Hematopoietic multipotent progenitor cell treated with erythropoietin and hydrocortisone succinate and interleukin-3 and kit ligand, for 4 days (in vitro differentiated cells): ENCODE data around the gene AATF.

ENCODE experiments used
- DNase-seq: peaks from one replicate; pipeline ENCODE4 v3.0.0-alpha.2; 2015

The AATF gene

GRCh38 chr17:36948717-36949460, at the start of gene AATF:
Gene AATF (plus strand): TSS chr17:36948954. CDS start chr17:36949126, 172 bp downstream.
- DNase-seq = peak; percentile 98

- no peak for DNase-seq
Observed at GRCh38 chr17:36899250-36900159, 49.2 kb upstream of the AATF start.

GRCh38 chr17:36900160-36900512, 48.6 kb upstream of the AATF start:
- DNase-seq = no peak

- DNase-seq = no peak
Observed at GRCh38 chr17:36901506-36901905, 47.2 kb upstream of the AATF start.

GRCh38 chr17:36907407-36907806, 41.3 kb upstream of the AATF start:
- no peak for DNase-seq

GRCh38 chr17:36910513-36910912, 38.2 kb upstream of the AATF start:
- DNase-seq = no peak

- DNase-seq = no peak
Observed at GRCh38 chr17:36911001-36911400, 37.8 kb upstream of the AATF start.

- DNase-seq = no peak
Observed at GRCh38 chr17:36913132-36913531, 35.6 kb upstream of the AATF start.

GRCh38 chr17:36918211-36918691, 30.5 kb upstream of the AATF start:
- no peak for DNase-seq

GRCh38 chr17:36919407-36919968, 29.3 kb upstream of the AATF start:
- no peak for DNase-seq

GRCh38 chr17:36920032-36921005, 28.4 kb upstream of the AATF start:
- DNase-seq = no peak

GRCh38 chr17:36921095-36921851, 27.5 kb upstream of the AATF start:
- DNase-seq = no peak

- no peak for DNase-seq
Observed at GRCh38 chr17:36922175-36922574, 26.6 kb upstream of the AATF start.

GRCh38 chr17:36923814-36924221, 24.9 kb upstream of the AATF start:
- no peak for DNase-seq

- DNase-seq = no peak
Observed at GRCh38 chr17:36926226-36926625, 22.5 kb upstream of the AATF start.

- DNase-seq = no peak
Observed at GRCh38 chr17:36926701-36927100, 22.1 kb upstream of the AATF start.

- DNase-seq = no peak
Observed at GRCh38 chr17:36928471-36929345, 20.0 kb upstream of the AATF start.

- no peak for DNase-seq
Observed at GRCh38 chr17:36929851-36930582, 18.7 kb upstream of the AATF start.

- DNase-seq = no peak
Observed at GRCh38 chr17:36930583-36930900, 18.2 kb upstream of the AATF start.

GRCh38 chr17:36931096-36931696, 17.6 kb upstream of the AATF start:
- DNase-seq = no peak
